GM12892 (cell line): ENCODE measurements around the gene CENPB.

ENCODE experiments used
- POLR2A ChIP-seq: IDR thresholded peaks from 2 replicates; pipeline ENCODE4 v1.6.1; 2011; ENCODE audit warnings: low read depth, low read length, control low read depth
- TAF1 ChIP-seq: IDR thresholded peaks from 2 replicates; pipeline ENCODE4 v1.6.1; 2011; ENCODE audit warnings: low read depth, mild to moderate bottlenecking, control low read depth, low read length, borderline replicate concordance

- TF ChIP-seq POLR2A, result no peak
- TF ChIP-seq TAF1, result no peak
These were observed 13.8 kb upstream of the CENPB start for GRCh38 chr20:3800256-3800877.
